ENCODE measurements around the gene MOB3A. TPM values are rescaled to one million over a fixed set of nuclear protein-coding genes. Genes with fewer than 3 reads are reported as not detected.
A peak's percentile ranks its signal among the peaks of the same experiment; 100 is the strongest.

Gene MOB3A
- total RNA-seq, result 69.2 TPM
- long read RNA-seq, transcript MOB3A-201 (5 exons, 3,391 nt), result major isoform, 28 of 76 reads
- long read RNA-seq, partial matches to known transcripts, result 3 of 76 reads
- long read RNA-seq, other reads (novel, unspliced or antisense), result 45 of 76 reads

DNA sequence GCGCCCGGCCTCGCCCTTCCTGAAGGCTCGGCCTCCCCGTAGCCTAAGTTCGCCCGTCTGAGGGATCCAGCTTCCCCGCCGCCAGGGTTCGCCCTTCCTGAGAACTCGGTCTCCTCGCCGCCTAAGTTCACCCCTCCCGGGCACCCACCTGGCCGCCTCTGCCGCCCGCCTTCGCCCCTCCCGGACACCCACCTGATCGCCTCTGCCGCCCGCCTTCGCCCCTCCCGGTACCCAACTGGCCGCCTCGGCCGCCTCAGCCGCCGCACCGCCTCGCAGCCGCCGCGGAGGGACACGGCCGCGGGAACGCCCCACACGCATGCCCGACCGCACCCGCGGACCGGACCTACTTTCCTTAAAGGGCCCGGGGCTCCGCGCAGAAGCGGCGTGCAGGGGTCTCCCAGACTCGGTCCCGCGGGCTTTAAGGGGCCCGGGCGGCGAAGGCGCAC is at the start of gene MOB3A:
MOB3A (minus strand) TSS at position 293 of the 446 bp plus-strand sequence. CDS start 17,766 bp downstream, outside the sequence.
- H3K4me3 ChIP-seq, result peak within 1 kb of the TSS; percentile 83
- peak within 1 kb of the TSS; percentile 96 for H3K27ac ChIP-seq
- H3K4me1 ChIP-seq, result peaks cover 55% of the 10 kb centered on the region
- peak; percentile 81 to 86 for ATAC-seq
- peaks cover 31% of the 10 kb centered on the region for H3K36me3 ChIP-seq
- TF ChIP-seq, protein P1, sequence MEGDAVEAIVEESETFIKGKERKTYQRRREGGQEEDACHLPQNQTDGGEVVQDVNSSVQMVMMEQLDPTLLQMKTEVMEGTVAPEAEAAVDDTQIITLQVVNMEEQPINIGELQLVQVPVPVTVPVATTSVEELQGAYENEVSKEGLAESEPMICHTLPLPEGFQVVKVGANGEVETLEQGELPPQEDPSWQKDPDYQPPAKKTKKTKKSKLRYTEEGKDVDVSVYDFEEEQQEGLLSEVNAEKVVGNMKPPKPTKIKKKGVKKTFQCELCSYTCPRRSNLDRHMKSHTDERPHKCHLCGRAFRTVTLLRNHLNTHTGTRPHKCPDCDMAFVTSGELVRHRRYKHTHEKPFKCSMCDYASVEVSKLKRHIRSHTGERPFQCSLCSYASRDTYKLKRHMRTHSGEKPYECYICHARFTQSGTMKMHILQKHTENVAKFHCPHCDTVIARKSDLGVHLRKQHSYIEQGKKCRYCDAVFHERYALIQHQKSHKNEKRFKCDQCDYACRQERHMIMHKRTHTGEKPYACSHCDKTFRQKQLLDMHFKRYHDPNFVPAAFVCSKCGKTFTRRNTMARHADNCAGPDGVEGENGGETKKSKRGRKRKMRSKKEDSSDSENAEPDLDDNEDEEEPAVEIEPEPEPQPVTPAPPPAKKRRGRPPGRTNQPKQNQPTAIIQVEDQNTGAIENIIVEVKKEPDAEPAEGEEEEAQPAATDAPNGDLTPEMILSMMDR (IDR thresholded peaks at IDR 0.05), result peak; percentile 34
- peak; percentile 95 for DNase-seq
- H3K9me3 ChIP-seq, result no peaks in the 10 kb centered on the region
- H3K27me3 ChIP-seq (ENCODE audit: low read depth), result no peaks in the 10 kb centered on the region
- intact Hi-C loops (cut with DNase I), result no loop called here

DNA sequence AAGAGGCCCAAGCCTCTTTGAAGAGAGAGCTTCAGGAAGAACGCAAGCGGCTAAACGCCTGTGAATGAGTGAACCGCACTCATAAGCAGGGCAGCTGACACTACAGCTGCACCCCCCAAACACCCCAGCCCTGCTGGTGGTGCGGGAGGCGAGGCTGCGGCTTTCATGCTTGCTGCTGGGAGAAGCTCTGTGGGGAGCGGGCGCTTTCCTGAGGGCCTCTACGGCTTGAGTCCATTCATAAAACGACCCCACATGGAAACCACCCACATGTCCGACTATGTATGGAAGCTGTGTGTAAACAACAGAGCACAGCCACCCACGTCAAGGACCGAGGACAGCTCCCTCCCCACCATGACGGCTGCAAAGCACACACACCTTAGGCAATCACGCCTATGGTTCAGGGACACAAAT is 49.7 kb upstream of the MOB3A start:
- H3K4me3 ChIP-seq, result no peak overlapping the region
- H3K36me3 ChIP-seq, result peaks cover 15% of the 10 kb centered on the region
- H3K4me1 ChIP-seq, result peaks cover 33% of the 10 kb centered on the region
- DNase-seq, result no peak
- TF ChIP-seq, protein P1 (IDR thresholded peaks at IDR 0.05), result no peak
- no peaks in the 10 kb centered on the region for H3K27me3 ChIP-seq (ENCODE audit: low read depth)
- no peak overlapping the region for H3K27ac ChIP-seq
- no peak for ATAC-seq
- H3K9me3 ChIP-seq, result no peaks in the 10 kb centered on the region
- intact Hi-C loops (cut with DNase I), result no loop called here

DNA sequence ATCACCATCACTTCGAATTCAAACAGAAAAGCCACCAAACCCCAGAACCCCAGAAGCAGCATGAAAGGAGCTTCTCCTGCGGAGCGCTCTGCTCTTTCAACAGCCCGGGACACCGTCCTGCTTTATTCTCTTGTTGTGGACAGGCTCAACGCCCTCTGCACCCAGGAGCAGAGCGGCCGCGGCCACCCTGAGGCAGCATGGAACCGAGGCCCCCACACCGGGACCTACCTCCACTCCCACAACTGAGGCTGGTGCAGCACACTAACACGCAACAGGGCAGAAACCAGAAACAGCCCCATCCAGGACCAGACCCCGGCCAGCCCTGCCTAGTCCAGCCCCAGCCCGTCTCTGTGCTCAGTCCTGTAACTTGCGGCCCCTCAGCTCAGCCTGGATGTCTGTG is 48.1 kb upstream of the MOB3A start:
- H3K36me3 ChIP-seq, result peaks cover 27% of the 10 kb centered on the region
- ATAC-seq, result no peak
- DNase-seq, result no peak
- no peak overlapping the region for H3K4me3 ChIP-seq
- H3K27me3 ChIP-seq (ENCODE audit: low read depth), result no peaks in the 10 kb centered on the region
- intact Hi-C loops (cut with DNase I), result no loop called here
- peaks cover 17% of the 10 kb centered on the region for H3K4me1 ChIP-seq
- no peak overlapping the region for H3K27ac ChIP-seq
- H3K9me3 ChIP-seq, result no peaks in the 10 kb centered on the region
- TF ChIP-seq, protein P1 (IDR thresholded peaks at IDR 0.05), result no peak

- TF ChIP-seq, protein P1 (IDR thresholded peaks at IDR 0.05), result no peak
- Histone ChIP-seq H3K4me3 (no peak overlapping the region), H3K36me3 (peaks cover 44% of the 10 kb centered on the region), H3K27ac (no peak overlapping the region), H3K27me3 (ENCODE audit: low read depth) (no peaks in the 10 kb centered on the region), H3K9me3 (no peaks in the 10 kb centered on the region), H3K4me1 (peaks cover 5% of the 10 kb centered on the region)
- DNase-seq (no peak), ATAC-seq (no peak)
- intact Hi-C loops (cut with DNase I), result no loop called here
Observed at GRCh38 chr19:2142173-2142829, 46.2 kb upstream of the MOB3A start.

DNA sequence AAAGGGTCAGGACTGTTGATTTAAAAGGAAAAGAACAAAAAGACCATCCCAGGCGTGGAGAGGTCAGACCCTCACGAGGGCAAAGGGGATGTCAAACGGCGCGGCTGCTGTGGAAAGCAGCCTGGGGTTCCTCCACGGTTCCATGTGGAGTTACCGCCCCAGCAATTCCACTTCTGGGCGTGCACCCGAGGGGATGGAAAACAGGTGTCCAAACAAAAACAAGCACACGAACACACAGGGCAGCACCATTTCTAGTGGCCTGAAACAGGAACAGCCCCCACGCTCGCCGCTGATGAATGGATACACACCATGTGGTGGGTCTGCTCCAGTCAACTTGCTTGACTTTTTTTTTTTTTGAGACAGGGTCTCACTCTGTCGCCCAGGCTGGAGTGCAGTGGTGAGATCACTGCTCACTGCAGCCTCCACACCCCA is 44.0 kb upstream of the MOB3A start:
- intact Hi-C loops (cut with DNase I), result no loop called here
- Histone ChIP-seq H3K4me1 (no peaks in the 10 kb centered on the region), H3K36me3 (peaks cover 53% of the 10 kb centered on the region), H3K9me3 (no peaks in the 10 kb centered on the region), H3K27ac (no peak overlapping the region), H3K4me3 (no peak overlapping the region), H3K27me3 (ENCODE audit: low read depth) (no peaks in the 10 kb centered on the region)
- ATAC-seq, result no peak
- TF ChIP-seq, protein P1 (IDR thresholded peaks at IDR 0.05), result no peak
- no peak for DNase-seq
